Activated naive CD4-positive, alpha-beta T cell treated with anti-CD3 and anti-CD28 coated beads, Interleukin-2, amount 50 U/mL, for 24 hours (primary cell): ENCODE results near the gene EFNA5.

Experiments used
- H3K27ac Mint-ChIP-seq: one replicate; pipeline ENCODE4 v1.8.0; 2021; ENCODE audit warnings: mild to moderate bottlenecking, mixed read lengths
- H3K27me3 Mint-ChIP-seq: one replicate; pipeline ENCODE4 v1.8.0; 2021; ENCODE audit warnings: mixed read lengths
- H3K36me3 Mint-ChIP-seq: one replicate; pipeline ENCODE4 v1.8.0; 2021; ENCODE audit warnings: mixed read lengths
- H3K4me1 Mint-ChIP-seq: one replicate; pipeline ENCODE4 v1.8.0; 2021; ENCODE audit warnings: mixed read lengths
- H3K4me3 Mint-ChIP-seq: one replicate; pipeline ENCODE4 v1.8.0; 2021; ENCODE audit warnings: mild to moderate bottlenecking, mixed read lengths
- H3K9me3 Mint-ChIP-seq: one replicate; pipeline ENCODE4 v1.8.0; 2021; ENCODE audit warnings: mixed read lengths

Gene EFNA5

GRCh38 chr5:107393851-107394250, 276.9 kb downstream of the EFNA5 start:
- H3K27me3 Mint-ChIP-seq, result peaks cover 5% of the 10 kb centered on the region
- no peak overlapping the region for H3K27ac Mint-ChIP-seq
- no peak overlapping the region for H3K4me3 Mint-ChIP-seq
- H3K36me3 Mint-ChIP-seq, result no peaks in the 10 kb centered on the region
- H3K4me1 Mint-ChIP-seq, result peaks cover 5% of the 10 kb centered on the region
- no peaks in the 10 kb centered on the region for H3K9me3 Mint-ChIP-seq

DNA sequence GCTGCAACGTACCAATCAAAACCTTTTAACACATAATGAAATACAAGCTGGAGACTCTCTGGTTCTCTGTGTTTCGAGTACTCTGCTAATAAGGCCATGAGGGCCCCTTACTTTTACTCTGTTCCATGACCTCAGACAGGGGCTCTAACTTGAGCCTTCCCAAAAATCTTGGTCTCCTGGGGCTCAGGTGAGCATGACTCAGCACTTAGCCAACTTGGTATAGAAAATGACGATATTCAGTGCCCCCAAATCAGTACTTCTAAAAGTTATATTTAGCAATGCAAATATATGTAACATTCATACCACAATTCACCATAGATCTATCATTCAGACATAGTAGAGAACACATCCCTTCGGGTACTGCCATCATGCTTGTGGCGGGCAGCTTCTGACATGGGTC, 278.9 kb downstream of the EFNA5 start:
- peaks cover 15% of the 10 kb centered on the region for H3K4me1 Mint-ChIP-seq

DNA sequence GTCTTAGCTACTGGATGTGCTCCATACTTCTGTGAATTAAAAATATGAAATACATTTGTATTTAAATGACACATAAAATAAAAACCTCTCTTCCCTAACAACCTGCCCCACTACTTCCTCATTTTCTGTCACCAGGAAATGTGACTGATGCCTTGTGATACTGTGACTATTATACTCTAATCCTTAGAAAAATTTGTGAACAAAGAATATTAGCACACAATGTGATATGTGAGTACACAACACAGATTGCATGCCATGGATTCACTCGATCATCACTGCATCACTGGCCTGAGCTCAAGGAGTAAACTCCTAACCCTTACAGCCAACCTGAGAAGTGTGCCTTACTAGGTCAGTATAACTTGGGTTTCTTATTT, 281.0 kb downstream of the EFNA5 start:
- no peak overlapping the region for H3K27ac Mint-ChIP-seq

More for the DNA sequence above, 278.9 kb downstream of the EFNA5 start:
- H3K9me3 Mint-ChIP-seq, result no peaks in the 10 kb centered on the region
- H3K36me3 Mint-ChIP-seq, result no peaks in the 10 kb centered on the region
- H3K27me3 Mint-ChIP-seq, result peaks cover 5% of the 10 kb centered on the region
- H3K4me3 Mint-ChIP-seq, result no peak overlapping the region
- H3K27ac Mint-ChIP-seq, result no peak overlapping the region

DNA sequence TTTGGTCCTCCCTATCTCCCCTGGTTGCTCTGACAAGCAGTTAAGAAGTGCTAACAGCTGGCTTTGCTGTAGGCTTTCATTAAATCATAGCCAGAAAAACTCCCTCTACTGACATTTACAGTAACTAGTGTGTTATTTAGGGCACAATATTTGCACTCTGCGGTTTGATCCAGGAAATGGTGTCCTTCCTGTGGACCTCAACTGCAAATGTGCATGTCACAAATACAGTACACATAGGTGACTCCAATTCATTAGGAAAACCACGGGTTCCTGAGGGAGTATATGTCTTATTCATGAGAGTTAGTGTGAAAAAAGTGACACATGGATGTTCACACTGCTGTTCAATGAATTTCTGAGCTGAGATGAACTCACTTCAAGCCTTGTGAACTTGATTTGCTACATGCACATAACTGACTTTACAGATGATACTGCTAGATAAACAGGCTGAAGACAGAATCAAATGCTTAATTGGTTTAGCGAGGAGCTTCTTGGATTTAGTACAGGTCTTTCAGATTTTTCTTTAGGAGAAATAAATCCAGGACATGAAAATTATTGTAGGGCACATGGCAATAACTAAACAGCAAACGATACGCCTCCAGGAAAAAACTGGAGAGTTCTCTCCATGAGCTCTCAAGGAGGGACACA, 281.5 kb downstream of the EFNA5 start:
- H3K4me3 Mint-ChIP-seq, result no peak overlapping the region
- H3K36me3 Mint-ChIP-seq, result no peaks in the 10 kb centered on the region
- H3K4me1 Mint-ChIP-seq, result peaks cover 15% of the 10 kb centered on the region
- no peak overlapping the region for H3K27ac Mint-ChIP-seq
- H3K27me3 Mint-ChIP-seq, result peaks cover 3% of the 10 kb centered on the region
- H3K9me3 Mint-ChIP-seq, result no peaks in the 10 kb centered on the region

More for the DNA sequence above, 281.0 kb downstream of the EFNA5 start:
- Mint-ChIP-seq H3K4me3 (no peak overlapping the region), H3K4me1 (peaks cover 15% of the 10 kb centered on the region), H3K9me3 (no peaks in the 10 kb centered on the region), H3K27me3 (peaks cover 3% of the 10 kb centered on the region), H3K36me3 (no peaks in the 10 kb centered on the region)

DNA sequence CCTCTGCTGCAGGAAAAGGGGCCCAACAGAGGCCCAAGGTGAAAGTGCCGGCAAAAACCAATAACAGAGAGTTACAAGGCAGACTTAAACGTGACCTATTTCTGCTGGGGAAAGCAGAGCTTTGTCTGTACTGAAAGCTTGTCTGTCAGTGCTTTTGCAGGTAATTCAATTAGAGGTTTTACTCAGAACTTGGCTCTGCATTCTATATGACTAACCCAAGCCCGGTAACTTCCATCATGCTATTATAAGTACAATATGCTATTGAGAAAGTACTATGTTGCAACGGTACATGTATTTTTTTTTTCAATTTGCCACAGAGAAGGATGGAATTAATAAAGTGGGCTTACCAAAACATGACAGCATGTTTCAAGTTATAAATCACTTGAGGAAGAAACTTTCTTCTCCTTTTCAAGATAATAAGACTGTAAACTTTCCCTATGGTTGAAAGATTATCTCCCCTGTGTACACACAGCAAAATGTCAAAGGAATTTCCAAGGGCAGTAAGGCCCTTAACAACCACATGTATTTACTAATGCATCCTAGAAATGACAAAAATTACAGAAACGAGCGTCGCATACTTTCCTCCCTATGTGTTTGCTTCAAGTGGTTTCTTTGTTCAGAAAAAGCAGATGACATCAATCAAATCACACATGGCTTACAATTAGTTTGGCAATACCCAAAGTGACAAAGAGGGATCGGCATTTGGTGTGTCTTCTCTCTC, 282.4 kb downstream of the EFNA5 start:
- Mint-ChIP-seq H3K27ac (no peak overlapping the region), H3K4me1 (peaks cover 15% of the 10 kb centered on the region), H3K36me3 (no peaks in the 10 kb centered on the region), H3K9me3 (no peaks in the 10 kb centered on the region), H3K4me3 (no peak overlapping the region), H3K27me3 (no peaks in the 10 kb centered on the region)

GRCh38 chr5:107387526-107388140, 283.1 kb downstream of the EFNA5 start:
- H3K27ac Mint-ChIP-seq, result no peak overlapping the region
- H3K27me3 Mint-ChIP-seq, result no peaks in the 10 kb centered on the region
- no peak overlapping the region for H3K4me3 Mint-ChIP-seq
- H3K9me3 Mint-ChIP-seq, result no peaks in the 10 kb centered on the region
- H3K36me3 Mint-ChIP-seq, result no peaks in the 10 kb centered on the region
- H3K4me1 Mint-ChIP-seq, result peaks cover 15% of the 10 kb centered on the region

DNA sequence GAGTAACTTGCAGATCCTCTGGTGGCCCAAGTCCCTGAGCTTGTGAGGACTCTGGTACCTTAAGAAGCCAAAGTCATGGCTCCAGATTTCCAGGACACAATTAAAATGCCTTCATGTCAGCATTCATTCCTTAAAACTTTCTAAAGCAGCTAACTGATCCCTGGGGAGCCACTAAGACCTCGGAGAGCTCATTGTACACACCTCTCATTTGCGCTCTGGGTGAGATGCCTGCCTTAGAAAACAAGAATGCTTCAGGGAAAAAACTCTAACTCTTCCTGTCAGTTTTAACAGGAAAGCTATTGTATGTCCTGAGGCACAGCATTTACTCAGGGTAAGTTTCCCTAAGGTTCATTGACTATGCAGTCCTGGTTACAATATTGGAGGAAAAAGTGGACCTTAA, 285.0 kb downstream of the EFNA5 start:
- Mint-ChIP-seq H3K4me1 (peaks cover 15% of the 10 kb centered on the region), H3K4me3 (no peak overlapping the region), H3K9me3 (no peaks in the 10 kb centered on the region), H3K27ac (no peak overlapping the region), H3K27me3 (no peaks in the 10 kb centered on the region), H3K36me3 (no peaks in the 10 kb centered on the region)

GRCh38 chr5:107384256-107384655, 286.5 kb downstream of the EFNA5 start:
- Mint-ChIP-seq H3K4me3 (no peak overlapping the region), H3K27me3 (no peaks in the 10 kb centered on the region), H3K36me3 (no peaks in the 10 kb centered on the region), H3K4me1 (peaks cover 14% of the 10 kb centered on the region), H3K27ac (no peak overlapping the region), H3K9me3 (no peaks in the 10 kb centered on the region)

GRCh38 chr5:107383414-107383813, 287.3 kb downstream of the EFNA5 start:
- Mint-ChIP-seq H3K36me3 (no peaks in the 10 kb centered on the region), H3K27me3 (no peaks in the 10 kb centered on the region), H3K4me3 (no peak overlapping the region), H3K9me3 (no peaks in the 10 kb centered on the region), H3K27ac (no peak overlapping the region), H3K4me1 (peaks cover 8% of the 10 kb centered on the region)

DNA sequence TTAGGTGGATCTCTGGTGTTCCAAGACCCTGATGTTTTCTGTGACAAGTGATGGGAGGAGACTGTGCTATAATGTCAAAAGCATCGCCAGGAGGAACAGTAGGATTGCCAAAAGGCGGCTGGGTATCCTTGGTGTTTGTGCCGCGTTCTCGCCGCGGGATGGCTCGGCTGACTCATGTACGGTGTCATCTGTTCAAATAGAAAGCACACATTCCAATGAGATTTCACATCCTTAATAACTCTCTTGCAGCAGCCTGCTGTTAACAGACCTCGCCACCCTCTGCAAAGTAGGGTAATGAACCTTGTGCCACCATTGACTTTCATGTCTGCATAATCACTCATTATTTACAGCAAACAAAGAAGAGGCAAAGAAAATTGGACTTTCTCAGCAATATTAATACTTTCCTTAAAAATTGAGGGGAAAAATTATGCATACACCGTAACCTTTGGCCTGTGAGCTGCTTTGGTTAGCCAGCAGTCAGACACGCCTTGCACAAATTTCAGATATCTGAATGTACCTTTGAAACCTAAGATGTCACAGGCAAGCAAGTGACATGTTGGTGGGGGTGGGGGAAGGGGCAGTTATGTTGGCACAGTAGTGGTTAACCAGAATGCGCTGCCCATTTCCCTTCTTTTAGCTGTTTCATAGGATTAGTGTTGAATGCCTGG, 289.4 kb downstream of the EFNA5 start:
- H3K9me3 Mint-ChIP-seq, result no peaks in the 10 kb centered on the region
- no peaks in the 10 kb centered on the region for H3K36me3 Mint-ChIP-seq
- H3K27ac Mint-ChIP-seq, result no peak overlapping the region
- no peaks in the 10 kb centered on the region for H3K27me3 Mint-ChIP-seq
- H3K4me3 Mint-ChIP-seq, result no peak overlapping the region
- H3K4me1 Mint-ChIP-seq, result no peaks in the 10 kb centered on the region

DNA sequence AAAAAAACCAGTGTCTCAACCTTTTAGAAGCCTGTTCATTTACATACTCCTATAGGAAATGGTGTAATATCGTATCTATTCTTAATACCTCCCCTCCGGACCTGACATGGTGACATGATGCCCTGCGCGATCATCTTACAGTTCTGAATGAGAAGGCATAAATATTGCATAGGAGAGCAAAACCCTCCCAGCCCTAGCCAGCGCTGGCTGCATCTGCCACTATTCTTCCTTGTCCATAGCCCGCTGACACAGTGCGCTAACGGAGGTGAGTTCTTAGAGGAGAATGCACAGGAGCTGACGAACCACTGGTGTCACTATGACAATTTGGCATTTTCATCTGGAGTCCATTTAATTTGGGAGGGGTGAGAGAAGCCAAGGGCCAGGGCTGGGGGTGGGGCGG, 290.1 kb downstream of the EFNA5 start:
- Mint-ChIP-seq H3K4me1 (no peaks in the 10 kb centered on the region), H3K9me3 (no peaks in the 10 kb centered on the region), H3K27me3 (no peaks in the 10 kb centered on the region), H3K36me3 (no peaks in the 10 kb centered on the region), H3K4me3 (no peak overlapping the region), H3K27ac (no peak overlapping the region)

GRCh38 chr5:107378218-107378899, 292.4 kb downstream of the EFNA5 start:
- no peaks in the 10 kb centered on the region for H3K36me3 Mint-ChIP-seq
- no peaks in the 10 kb centered on the region for H3K9me3 Mint-ChIP-seq
- H3K4me3 Mint-ChIP-seq, result no peak overlapping the region
- no peaks in the 10 kb centered on the region for H3K4me1 Mint-ChIP-seq
- no peaks in the 10 kb centered on the region for H3K27me3 Mint-ChIP-seq
- no peak overlapping the region for H3K27ac Mint-ChIP-seq

DNA sequence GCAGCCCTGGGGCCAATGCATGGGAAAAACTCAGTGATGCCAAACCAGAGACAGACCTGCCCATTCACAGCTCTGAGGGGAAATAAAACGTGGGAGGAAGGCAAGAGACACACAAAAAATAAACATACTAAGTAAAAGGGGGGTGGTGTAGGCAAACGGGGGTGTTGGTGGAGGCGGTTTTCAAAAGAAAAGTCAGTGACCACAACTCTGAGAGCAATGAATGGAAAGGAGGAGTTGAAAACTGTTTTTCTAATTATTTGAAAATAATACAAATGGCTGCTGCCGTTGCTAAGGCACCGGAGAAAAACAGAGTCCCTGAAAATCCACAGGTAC, 293.5 kb downstream of the EFNA5 start:
- Mint-ChIP-seq H3K4me3 (no peak overlapping the region), H3K36me3 (no peaks in the 10 kb centered on the region), H3K27me3 (no peaks in the 10 kb centered on the region), H3K4me1 (no peaks in the 10 kb centered on the region), H3K27ac (no peak overlapping the region), H3K9me3 (no peaks in the 10 kb centered on the region)

- Mint-ChIP-seq H3K9me3 (no peaks in the 10 kb centered on the region), H3K27me3 (no peaks in the 10 kb centered on the region), H3K36me3 (no peaks in the 10 kb centered on the region), H3K27ac (no peak overlapping the region), H3K4me3 (no peak overlapping the region), H3K4me1 (no peaks in the 10 kb centered on the region)
Observed at GRCh38 chr5:107376546-107377276, 294.0 kb downstream of the EFNA5 start.
